NCI-H1436 (cell line): ENCODE data around the gene NUDT17.

Experiments
- DNase-seq: peaks from one replicate; lab custom pipeline; 2025; lab: John Stamatoyannopoulos, UW

The NUDT17 gene

GRCh38 chr1:145847827-145848226 is 2.4 kb downstream of the NUDT17 start:
- no peak for DNase-seq

DNA sequence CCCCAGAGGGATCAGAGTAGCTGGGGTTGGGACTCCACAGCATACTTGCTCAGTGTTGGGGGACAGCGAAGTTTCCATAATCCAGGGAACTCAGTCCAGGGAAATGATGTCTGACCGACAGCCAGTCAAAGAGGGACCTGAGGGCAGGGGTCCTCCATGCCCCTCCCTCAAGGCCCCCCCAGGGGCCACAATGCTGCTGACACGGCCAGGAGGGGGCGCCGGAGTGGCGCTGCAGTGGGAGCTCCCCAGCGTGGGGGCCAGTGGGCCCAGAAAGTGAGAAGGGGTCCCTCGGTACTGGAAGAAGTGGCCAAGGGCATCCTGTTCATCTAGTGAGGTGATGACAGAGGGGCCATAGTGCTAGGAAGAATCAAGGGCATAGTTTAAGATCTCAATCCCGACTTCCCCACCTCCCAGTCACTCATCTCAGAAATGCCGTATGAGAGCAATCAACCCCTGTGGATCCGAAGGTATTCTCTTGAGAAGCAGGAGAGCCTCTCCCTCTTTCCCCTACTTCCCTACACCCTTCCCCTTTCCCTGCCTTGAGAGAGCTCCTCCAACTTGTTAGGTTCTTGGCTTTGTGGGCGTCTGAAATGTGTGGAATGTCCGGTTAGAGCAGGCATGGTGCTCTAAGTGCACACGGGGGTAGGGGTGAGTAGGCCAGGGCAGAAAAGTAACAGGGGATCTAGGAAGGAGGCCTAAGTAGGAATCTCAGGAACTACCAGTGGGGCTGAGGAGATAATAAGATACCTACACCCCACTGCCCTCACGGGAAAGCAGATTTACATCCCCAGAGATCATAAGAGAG is 4.1 kb downstream of the NUDT17 start:
- no peak for DNase-seq

DNA sequence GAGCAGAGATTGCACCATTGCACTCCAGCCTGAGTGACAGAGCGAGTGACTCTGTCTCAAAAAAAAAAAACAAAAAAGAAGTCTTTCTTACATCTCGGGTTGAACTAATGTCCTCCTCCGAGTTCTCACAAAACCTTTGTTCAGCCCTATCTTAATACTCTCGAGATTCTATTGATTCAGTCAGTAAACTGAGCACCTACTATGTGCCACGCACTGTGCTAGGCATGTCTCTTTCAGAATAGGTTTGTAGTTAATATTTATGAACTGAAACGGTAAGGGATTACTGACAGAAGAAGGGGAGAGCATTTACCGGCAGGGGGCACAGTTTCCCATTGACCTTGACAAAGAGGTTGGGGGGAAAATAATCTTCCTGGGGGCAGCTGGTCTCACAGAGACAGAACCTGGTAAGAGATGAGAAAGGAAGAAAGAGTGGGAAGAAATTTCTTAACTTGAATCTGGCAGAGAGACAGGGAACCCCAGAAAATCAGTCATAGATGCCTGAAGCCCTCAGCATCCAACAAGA is 10.1 kb downstream of the NUDT17 start:
- DNase-seq: no peak

- DNase-seq: no peak
These were observed 11.7 kb downstream of the NUDT17 start for GRCh38 chr1:145857170-145857569.

GRCh38 chr1:145858238-145858900 is 12.9 kb downstream of the NUDT17 start:
- DNase-seq: peak; percentile 49

GRCh38 chr1:145858901-145859490 is 13.6 kb downstream of the NUDT17 start, which contains the start of gene PIAS3:
TSS of gene PIAS3 (minus strand) at chr1:145859081. CDS start at chr1:145858990, 91 bp downstream.
- peak; percentile 78 for DNase-seq

- DNase-seq: peak; percentile 75
These were observed 14.1 kb downstream of the NUDT17 start for GRCh38 chr1:145859491-145860023.

DNA sequence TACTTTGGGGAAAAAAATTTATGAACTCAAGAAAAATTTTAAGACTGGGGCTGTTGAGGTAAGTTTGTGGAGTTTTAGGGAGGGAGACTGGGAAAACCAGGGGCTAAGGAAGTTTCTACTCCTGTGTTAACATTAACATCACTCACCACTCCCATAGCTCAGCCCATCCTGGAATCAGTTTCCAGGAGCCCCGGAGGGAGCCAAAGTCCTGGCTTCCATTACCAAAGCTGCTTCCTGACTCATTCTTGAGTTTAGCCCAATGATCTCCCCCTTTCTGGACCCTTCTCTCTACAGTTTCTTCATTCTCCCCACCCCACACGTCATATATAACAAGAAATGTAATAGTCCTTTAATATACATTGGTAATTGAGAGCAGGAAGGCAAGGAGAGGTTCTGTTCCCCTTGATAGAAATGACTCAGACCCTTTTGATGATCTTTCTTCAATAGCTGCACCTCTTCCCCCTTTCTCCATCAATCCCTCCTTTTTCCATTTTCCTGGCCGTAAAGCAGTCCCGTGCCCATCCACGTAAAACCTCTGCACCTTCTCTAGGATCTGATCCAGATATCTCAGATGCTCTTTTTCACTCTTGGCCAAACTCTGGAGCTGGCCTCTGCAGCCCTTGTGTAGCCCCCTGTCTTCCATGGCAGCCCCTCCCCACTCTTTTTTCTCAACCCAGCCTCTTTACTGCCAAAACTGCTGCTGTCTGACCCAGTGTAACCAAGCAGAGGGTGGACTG is 18.0 kb downstream of the NUDT17 start:
- no peak for DNase-seq

- DNase-seq: no peak
These were observed 22.8 kb downstream of the NUDT17 start for GRCh38 chr1:145868232-145868631.

DNA sequence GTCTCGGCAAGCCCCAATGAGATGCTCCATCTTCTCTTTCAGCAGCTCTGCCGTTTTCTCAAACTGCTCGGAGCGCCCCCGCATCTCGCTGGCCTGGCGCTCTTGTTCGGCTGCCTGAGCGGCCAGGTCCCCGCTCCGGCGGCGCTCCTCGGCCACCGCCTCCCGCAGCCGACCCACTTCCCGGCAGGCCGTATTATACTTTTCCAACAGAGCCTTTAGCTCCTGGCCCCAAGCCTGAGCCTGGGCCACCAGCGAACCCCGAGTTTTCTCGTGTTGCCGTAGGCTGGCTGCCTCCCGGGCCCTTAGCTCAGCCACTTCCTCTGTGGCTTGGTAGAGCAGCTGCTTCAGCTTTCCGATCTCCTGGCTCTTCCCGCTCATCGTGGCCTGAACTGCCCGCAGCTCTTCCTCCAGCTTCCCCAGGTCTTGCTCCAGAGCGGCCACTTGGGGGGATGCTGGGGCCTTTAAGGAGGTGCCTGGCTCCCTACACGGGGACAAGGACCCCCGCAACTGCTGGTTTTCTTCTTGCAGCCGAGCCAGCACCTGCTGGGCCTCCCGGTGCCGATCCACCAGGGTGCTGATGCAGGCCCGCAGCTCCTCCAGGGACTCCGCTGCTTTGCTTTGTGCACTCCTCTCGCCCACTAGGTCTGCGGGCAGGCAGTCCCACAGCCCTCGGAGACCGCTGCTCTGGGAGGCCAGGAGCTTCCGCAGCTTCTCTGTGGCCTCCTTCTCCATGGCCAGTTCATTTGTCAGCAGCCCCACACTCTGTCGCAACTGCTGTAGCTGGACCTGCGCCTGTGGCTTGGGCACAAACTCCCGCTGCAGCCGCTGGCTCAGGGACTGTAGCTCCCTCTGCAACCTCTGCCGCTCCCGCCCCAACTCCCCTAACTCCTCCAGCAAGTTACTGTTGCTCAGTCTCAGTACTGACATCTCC is 26.8 kb downstream of the NUDT17 start:
- DNase-seq: no peak

DNA sequence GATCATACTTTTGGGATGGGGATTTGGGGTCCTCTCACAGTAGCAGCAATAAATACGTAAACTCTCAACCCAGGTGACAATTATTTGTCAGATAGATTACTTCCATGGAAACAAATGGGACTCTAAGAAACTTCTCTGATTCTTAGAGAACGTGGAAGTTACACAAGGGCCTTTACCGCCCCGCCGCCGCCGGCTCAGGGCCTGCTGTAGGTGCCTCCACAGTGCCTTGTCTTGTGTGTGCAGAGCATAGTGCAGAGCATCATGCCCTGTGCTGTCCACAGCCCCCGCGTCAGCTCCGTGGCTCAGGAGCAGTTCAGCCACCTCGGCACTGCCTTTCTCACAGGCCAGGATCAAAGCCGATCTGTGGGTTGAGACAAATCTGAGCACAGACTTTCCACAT is 29.2 kb downstream of the NUDT17 start:
- DNase-seq: no peak

GRCh38 chr1:145877923-145878486 is 32.6 kb downstream of the NUDT17 start:
- no peak for DNase-seq

- DNase-seq: no peak
These were observed 33.3 kb downstream of the NUDT17 start for GRCh38 chr1:145878724-145879123.

DNA sequence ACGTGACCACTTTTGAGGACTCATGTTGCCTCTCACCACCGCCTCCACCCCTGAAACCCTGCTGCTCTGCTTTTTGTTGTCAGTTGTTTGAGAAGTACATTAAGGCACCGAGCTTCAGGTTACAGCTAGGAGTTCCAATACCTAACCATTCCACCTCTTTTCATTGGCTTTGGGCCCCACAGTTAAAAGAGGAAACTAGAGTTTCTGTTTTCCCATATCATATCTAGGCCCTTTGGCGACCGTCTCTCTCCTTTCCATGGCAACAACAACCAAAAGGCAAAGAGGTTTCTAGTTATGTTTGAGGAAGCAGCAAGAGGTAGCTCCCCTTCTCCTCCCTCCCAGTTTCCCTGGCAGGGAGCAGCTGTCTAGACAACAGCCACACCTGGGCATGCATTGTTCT is 34.3 kb downstream of the NUDT17 start:
- peak; percentile 28 for DNase-seq

DNA sequence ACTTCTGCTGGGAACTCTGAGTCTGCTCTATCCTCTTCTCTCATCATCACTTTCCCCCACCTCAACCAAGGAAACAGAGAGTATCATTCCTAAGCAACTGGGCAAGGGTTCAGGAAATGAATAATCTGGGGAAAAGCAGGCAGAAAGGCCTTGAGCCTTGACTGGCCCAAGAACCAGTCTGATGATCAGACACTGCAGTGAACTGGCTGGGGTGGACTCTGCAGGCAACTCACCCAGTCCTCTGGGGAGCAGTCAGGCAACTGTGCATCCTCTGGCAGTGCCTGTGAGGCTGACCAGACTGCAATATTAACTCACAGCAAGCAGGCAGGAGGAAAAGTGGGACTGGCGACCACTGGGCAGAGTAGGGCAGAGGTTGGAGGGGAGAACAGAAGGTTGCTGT is 39.2 kb downstream of the NUDT17 start:
- DNase-seq: no peak

GRCh38 chr1:145885738-145886287 is 40.4 kb downstream of the NUDT17 start, which contains the start of gene ANKRD35:
TSS of gene ANKRD35 (minus strand) at chr1:145885866. CDS start at chr1:145885758, 108 bp downstream.
- DNase-seq: peak; percentile 68

GRCh38 chr1:145886390-145886789 is 41.0 kb downstream of the NUDT17 start:
- DNase-seq: no peak

- DNase-seq: no peak
These were observed 41.4 kb downstream of the NUDT17 start for GRCh38 chr1:145886816-145887215.

GRCh38 chr1:145887631-145888030 is 42.2 kb downstream of the NUDT17 start:
- DNase-seq: no peak

GRCh38 chr1:145889722-145890121 is 44.3 kb downstream of the NUDT17 start:
- peak; percentile 7 for DNase-seq
